MCF 10A (cell line): ENCODE measurements around the gene PDE4D. TPM values are rescaled to one million over a fixed set of nuclear protein-coding genes. Genes with fewer than 3 reads are reported as not detected.
A peak's percentile ranks its signal among the peaks of the same experiment; 100 is the strongest.

ENCODE experiments used
- BruUV-seq: library from RNA; stranded (reverse); fragments of 400-500 nt; replicated peaks from 2 replicates; lab custom pipeline; 2021; lab: Mats Ljungman, UMichigan
- CTCF ChIA-PET: fragments of 300-600 bp; sonication (Branson Sonifier 250); formaldehyde crosslinking; extraction: SDS; loops from one replicate; lab custom pipeline; 2021; ENCODE audit warnings: antibody characterized with exemption, inconsistent platforms; lab: Yijun Ruan, JAX
- POLR2A ChIA-PET: fragments of 300-600, 350-650 bp; sonication (Branson Sonifier 250); formaldehyde crosslinking; extraction: SDS; loops from one replicate; lab custom pipeline; 2020; ENCODE audit warnings: antibody characterized with exemption, inconsistent platforms; lab: Yijun Ruan, JAX
- DNase-seq: peaks from one replicate; pipeline ENCODE4 v3.0.0-alpha.2; 2018; ENCODE audit not compliant: unreplicated experiment
- H3K27ac Mint-ChIP-seq: one replicate; pipeline ENCODE4 v1.8.0; 2022; ENCODE audit warnings: mild to moderate bottlenecking, low read depth, mixed read lengths; ENCODE audit not compliant: unreplicated experiment
- H3K27me3 Mint-ChIP-seq: one replicate; pipeline ENCODE4 v1.8.0; 2022; ENCODE audit warnings: mixed read lengths; ENCODE audit not compliant: insufficient read depth, unreplicated experiment
- H3K36me3 Mint-ChIP-seq: one replicate; pipeline ENCODE4 v1.8.0; 2022; ENCODE audit warnings: mild to moderate bottlenecking, moderate library complexity, mixed read lengths; ENCODE audit not compliant: insufficient read depth, unreplicated experiment
- H3K4me1 Mint-ChIP-seq: one replicate; pipeline ENCODE4 v1.8.0; 2022; ENCODE audit warnings: mixed read lengths; ENCODE audit not compliant: insufficient read depth, unreplicated experiment
- H3K4me3 Mint-ChIP-seq: one replicate; pipeline ENCODE4 v1.8.0; 2022; ENCODE audit warnings: mild to moderate bottlenecking, moderate library complexity, mixed read lengths; ENCODE audit not compliant: unreplicated experiment
- H3K9me3 Mint-ChIP-seq: one replicate; pipeline ENCODE4 v1.8.0; 2022; ENCODE audit warnings: mixed read lengths; ENCODE audit not compliant: unreplicated experiment
- intact Hi-C: fragments of 100-400 bp; cut with micrococcal nuclease; formaldehyde crosslinking; loops from 2 replicates; pipeline ENCODE4 v1.14.1; 2022
- total RNA-seq: library from RNA; stranded (reverse); gene quantifications from 2 replicates; pipeline ENCODE4 v1.2.3, GENCODE V29; 2022
- TF ChIP-seq, protein P1 (sequence below): fragments of 200-600 bp; IDR thresholded peaks from one replicate; pipeline ENCODE4 v1.8.0; 2022; ENCODE audit warnings: antibody characterized with exemption, mild to moderate bottlenecking; ENCODE audit not compliant: unreplicated experiment

PDE4D gene
- total RNA-seq, 1 experiment from 2014 or later = 85.0 TPM

DNA sequence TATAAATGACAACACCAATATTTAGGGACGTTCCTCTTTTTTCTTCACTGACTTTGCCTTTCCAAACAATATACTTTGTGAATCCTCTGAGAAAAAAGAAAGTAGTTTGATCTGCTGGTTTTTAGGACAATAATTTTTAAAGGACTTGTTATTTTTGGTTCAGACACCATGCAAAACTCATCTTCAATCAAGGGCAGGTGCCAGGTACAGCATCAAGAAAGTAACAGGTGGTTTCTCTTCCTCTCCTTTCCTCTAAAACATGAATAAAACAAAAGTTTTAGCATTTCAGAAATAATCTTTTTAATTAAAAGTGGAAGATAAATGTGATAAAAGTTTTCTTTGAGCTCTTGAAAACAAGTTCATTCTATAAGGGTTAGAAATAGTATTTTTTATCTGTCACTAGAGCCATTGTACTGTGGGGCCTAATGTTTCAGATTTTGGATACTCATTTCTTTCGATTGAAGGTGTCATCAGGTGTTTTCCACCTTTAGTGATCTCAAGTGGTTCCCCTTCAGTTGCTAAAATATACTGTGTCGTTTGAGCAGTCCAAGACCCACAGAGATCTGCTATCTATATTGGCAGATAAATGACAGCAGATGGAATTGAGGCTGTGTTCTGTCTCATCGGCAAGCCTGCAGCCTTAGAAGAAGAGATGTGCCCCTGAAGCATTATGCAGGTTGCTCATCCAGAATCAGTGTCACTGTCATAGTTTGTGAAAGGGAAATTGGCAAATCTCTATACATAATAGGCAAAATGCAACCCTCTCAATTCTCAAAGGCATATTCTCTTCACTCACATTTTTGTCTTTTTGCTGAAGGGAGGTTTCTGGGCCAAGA lies 499.7 kb downstream of the PDE4D start:
- Mint-ChIP-seq H3K27ac (no peak overlapping the region), H3K4me3 (no peak overlapping the region), H3K4me1 (peaks cover 10% of the 10 kb centered on the region), H3K36me3 (no peaks in the 10 kb centered on the region), H3K27me3 (no peaks in the 10 kb centered on the region), H3K9me3 (no peaks in the 10 kb centered on the region)
- POLR2A ChIA-PET = no interaction called here
- TF ChIP-seq, protein P1, sequence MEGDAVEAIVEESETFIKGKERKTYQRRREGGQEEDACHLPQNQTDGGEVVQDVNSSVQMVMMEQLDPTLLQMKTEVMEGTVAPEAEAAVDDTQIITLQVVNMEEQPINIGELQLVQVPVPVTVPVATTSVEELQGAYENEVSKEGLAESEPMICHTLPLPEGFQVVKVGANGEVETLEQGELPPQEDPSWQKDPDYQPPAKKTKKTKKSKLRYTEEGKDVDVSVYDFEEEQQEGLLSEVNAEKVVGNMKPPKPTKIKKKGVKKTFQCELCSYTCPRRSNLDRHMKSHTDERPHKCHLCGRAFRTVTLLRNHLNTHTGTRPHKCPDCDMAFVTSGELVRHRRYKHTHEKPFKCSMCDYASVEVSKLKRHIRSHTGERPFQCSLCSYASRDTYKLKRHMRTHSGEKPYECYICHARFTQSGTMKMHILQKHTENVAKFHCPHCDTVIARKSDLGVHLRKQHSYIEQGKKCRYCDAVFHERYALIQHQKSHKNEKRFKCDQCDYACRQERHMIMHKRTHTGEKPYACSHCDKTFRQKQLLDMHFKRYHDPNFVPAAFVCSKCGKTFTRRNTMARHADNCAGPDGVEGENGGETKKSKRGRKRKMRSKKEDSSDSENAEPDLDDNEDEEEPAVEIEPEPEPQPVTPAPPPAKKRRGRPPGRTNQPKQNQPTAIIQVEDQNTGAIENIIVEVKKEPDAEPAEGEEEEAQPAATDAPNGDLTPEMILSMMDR = no peak
- intact Hi-C loops = no loop called here
- no peak for DNase-seq
- BruUV-seq = no TSS peak
- CTCF ChIA-PET = no interaction called here

DNA sequence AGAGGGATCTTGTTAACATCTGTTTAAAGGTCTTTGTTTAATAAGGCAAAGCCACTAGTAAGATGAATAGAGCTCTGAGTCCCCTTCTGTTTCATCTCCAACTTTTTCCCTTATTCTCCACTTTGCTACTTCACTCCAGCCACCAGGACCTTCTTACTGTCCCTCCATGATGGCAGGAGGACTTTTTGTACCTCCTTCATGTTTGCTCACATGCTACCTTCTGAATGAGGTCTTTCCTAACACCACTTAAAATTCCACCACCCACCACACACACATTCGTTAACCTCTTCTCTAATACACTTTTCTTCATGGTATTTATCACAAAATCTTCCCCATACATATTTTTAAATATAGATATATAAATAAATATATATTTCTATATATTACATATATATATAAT lies 501.9 kb downstream of the PDE4D start:
- intact Hi-C loops = loop anchor here (2.0 kb wide), 2 partner anchors 269 to 331 kb away; no protein-coding TSS in a partner anchor
- H3K4me3 Mint-ChIP-seq = no peak overlapping the region
- ChIA-PET POLR2A (interaction anchor here (0.5 to 0.6 kb wide), 3 partner anchors 12 to 467 kb away, joined by 3 read pairs; no protein-coding TSS in a partner anchor), CTCF (interaction anchor here (1.7 to 5.7 kb wide), 4 partner anchors 105 to 409 kb away, joined by 5 to 35 read pairs (median 21); no protein-coding TSS in a partner anchor)
- BruUV-seq = no TSS peak
- no peaks in the 10 kb centered on the region for H3K9me3 Mint-ChIP-seq
- DNase-seq = no peak
- no peak overlapping the region for H3K27ac Mint-ChIP-seq
- H3K27me3 Mint-ChIP-seq = no peaks in the 10 kb centered on the region
- H3K4me1 Mint-ChIP-seq = peaks cover 10% of the 10 kb centered on the region
- H3K36me3 Mint-ChIP-seq = no peaks in the 10 kb centered on the region
- TF ChIP-seq, protein P1 = no peak

DNA sequence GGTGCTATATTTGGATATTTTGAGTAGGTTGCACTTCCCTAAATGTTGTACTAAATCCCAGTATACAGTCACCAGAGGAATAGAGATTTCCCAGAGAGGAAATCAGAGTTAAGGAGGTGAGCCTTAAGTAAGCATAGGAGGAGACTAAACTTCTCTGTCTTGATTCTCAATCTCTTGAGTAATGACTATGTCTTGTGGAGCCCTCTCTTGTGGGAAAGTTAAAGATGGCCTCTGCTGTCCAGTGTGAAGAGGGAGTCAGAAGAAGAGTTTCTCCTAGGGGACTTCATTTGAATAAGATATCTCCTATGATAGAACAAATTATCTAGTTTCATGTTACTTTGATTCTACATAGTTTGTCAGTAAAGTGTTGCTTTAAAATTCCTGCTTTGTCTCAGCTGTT lies 502.5 kb downstream of the PDE4D start:
- H3K9me3 Mint-ChIP-seq = no peaks in the 10 kb centered on the region

More for the DNA sequence above, 502.5 kb downstream of the PDE4D start:
- ChIA-PET POLR2A (interaction anchor here (0.6 to 1.1 kb wide), 3 partner anchors 11 to 281 kb away, joined by 3 to 4 read pairs (median 4); no protein-coding TSS in a partner anchor), CTCF (interaction anchor here (0.6 to 5.7 kb wide), 14 partner anchors 10 to 409 kb away, joined by 3 to 35 read pairs (median 6); no protein-coding TSS in a partner anchor)
- TF ChIP-seq, protein P1 = no peak
- no peak overlapping the region for H3K4me3 Mint-ChIP-seq
- H3K27ac Mint-ChIP-seq = peak overlapping the region; percentile 46
- no peaks in the 10 kb centered on the region for H3K36me3 Mint-ChIP-seq
- no peaks in the 10 kb centered on the region for H3K27me3 Mint-ChIP-seq
- DNase-seq = no peak
- intact Hi-C loops = loop anchor here (1.0 to 2.0 kb wide), 3 partner anchors 105 to 332 kb away; no protein-coding TSS in a partner anchor
- peaks cover 10% of the 10 kb centered on the region for H3K4me1 Mint-ChIP-seq
- no TSS peak for BruUV-seq
